Breast epithelium (tissue), 4 donors: Measurements from ENCODE around the gene RNU1-3. TPM values are rescaled to one million over a fixed set of nuclear protein-coding genes. Genes with fewer than 3 reads are reported as not detected.
"Not testable (repeated sequence)": the region's sequence is repeated elsewhere in the genome, so short reads cannot be mapped to it uniquely, and the experiment has no call there.

ENCODE experiments used
- DNase-seq, 2 donors: peaks; one replicate each; pipeline ENCODE4 v3.0.0-alpha.2; 2019; ENCODE audit warnings: low spot score in 2 of 2
- H3K27ac ChIP-seq, 2 donors: fragments of 200-600 bp; sonication (generic) in 1 of 2; one replicate each; pipeline ENCODE4 v1.5.1; 2016 to 2019; ENCODE audit warnings: mild to moderate bottlenecking in 1 of 2
- H3K27me3 ChIP-seq, 2 donors: fragments of 200-600 bp; sonication (generic) in 1 of 2; one replicate each; pipeline versions ENCODE4 v1.5.1 to v1.6.0; 2017 to 2019; ENCODE audit warnings: control low read depth in 1 of 2, mild to moderate bottlenecking in 1 of 2
- H3K36me3 ChIP-seq: fragments of 200-600 bp; one replicate; pipeline ENCODE4 v1.5.1; 2019
- H3K4me1 ChIP-seq, 2 donors: fragments of 200-600 bp; sonication (generic); one replicate each; pipeline ENCODE4 v1.5.1; 2016 to 2019; ENCODE audit warnings: control low read depth in 1 of 2
- H3K4me3 ChIP-seq, 3 donors: fragments of 200-600 bp; sonication (generic); 1 replicate in 2 of 3; 2 replicates in 1 of 3; pipeline ENCODE4 v1.5.1; 2016 to 2019; ENCODE audit warnings: mild to moderate bottlenecking in 3 of 3, moderate library complexity in 2 of 3
- H3K9me3 ChIP-seq, 2 donors: fragments of 200-600 bp; sonication (generic) in 1 of 2; one replicate each; pipeline ENCODE4 v1.5.1; 2016 to 2019; ENCODE audit warnings: control low read depth in 1 of 2
- CTCF ChIP-seq, 3 donors: fragments of 450-650 bp; IDR thresholded peaks; one replicate each; pipeline ENCODE4 v1.5.1; 2016 to 2017; ENCODE audit warnings: antibody characterized with exemption in 3 of 3, mild to moderate bottlenecking in 3 of 3, moderate library complexity in 3 of 3
- intact Hi-C: fragments of 100-400 bp; cut with DNase I; formaldehyde crosslinking; loops from one replicate; pipeline ENCODE4 v1.15.1; 2023; ENCODE audit warnings: low total_unique reads
- total RNA-seq, 3 donors: library from RNA; depleted of rRNA; stranded (reverse); fragments of >200 nt; gene quantifications; one replicate each; pipeline ENCODE4 v1.1.0, GENCODE V29; 2016

The RNU1-3 gene
- total RNA-seq, result under 1 TPM; under 0.01 TPM

DNA sequence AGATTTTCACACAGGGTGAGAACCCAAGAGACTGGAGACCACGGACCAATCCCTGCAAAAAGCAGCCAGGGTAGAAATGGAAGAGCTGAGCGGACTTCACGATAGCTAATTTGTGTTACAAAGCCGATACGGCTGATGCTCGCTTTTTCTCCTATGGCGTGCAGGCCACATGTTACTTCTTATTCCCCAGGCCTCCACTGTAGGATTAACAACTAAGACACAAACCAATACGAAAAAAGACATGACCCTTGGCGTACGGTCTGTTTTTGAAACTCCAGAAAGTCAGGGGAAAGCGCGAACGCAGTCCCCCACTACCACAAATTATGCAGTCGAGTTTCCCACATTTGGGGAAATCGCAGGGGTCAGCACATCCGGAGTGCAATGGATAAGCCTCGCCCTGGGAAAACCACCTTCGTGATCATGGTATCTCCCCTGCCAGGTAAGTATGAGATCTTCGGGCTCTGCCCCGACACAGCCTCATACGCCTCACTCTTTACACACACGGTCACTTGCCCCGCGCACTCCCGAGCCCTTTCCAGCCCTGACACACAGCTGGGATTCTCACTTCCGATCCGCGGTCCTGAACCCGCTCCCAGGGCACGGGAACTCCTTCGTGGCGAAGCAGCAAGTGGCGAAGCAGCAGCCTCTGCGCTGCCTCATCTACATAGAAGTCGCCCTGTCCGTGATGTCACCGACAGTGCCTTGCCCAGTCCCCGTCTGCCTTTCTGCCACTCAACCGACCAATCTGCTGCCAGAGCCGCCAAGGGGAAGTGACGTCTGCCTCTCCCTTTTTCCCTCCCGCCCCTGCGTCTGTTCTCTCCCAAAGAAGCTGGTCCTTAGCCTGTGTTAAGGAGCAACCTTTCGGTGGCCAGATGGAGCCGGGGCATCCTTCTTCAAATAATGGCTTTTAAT, at the start of gene RNU1-3:
TSS of gene RNU1-3 (minus strand) at position 447 of the 912 bp plus-strand sequence.
- H3K27ac ChIP-seq, H3K36me3 ChIP-seq, intact Hi-C loops, H3K27me3 ChIP-seq, H3K4me3 ChIP-seq, DNase-seq, H3K9me3 ChIP-seq, H3K4me1 ChIP-seq: not testable (repeated sequence)

DNA sequence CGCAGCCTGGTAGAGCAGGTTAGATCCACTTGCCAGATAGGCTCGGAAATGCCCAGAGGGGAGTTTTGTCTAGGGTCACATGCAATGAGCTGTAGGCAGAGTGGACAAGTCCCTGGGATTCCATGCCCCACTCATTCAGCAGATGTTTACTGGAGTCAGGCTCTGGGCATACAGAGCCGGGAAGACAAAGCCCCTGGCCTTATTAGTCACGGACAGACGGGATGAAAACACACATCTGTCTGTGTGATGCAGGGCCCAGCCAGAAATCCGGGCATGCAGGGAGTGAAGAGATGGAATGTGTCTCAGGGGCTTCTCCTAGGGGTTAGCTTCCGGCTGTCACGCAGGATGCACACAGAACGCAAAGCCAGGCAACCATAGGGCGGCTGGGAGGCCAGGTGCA, 46.7 kb upstream of the RNU1-3 start:
- H3K27ac ChIP-seq, H3K27me3 ChIP-seq, H3K9me3 ChIP-seq, H3K4me3 ChIP-seq, intact Hi-C loops, H3K36me3 ChIP-seq, H3K4me1 ChIP-seq: not testable (repeated sequence)
- peak in 1 of 2 donors; percentile 51 for DNase-seq

DNA sequence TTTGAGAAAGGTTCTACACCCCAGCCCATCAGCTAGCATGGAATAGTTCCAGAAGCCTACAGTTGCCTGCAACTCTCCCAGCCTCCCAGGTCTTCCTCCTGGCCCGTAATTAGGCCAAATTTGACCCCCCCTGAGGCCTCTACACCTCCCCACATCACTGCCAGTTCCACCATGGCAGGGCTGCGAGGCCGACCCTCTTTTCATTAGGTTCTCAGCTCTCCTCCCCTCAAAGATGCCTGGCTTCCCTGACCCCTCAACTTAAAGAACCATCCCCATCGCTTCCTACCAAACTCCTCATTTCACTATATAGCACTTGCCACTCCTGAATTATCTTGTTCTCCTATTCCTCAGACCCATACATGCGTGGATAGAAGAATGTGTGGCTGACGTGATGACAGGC, 46.2 kb upstream of the RNU1-3 start:
- H3K36me3 ChIP-seq, H3K9me3 ChIP-seq, intact Hi-C loops, DNase-seq, H3K27me3 ChIP-seq, H3K4me3 ChIP-seq, H3K27ac ChIP-seq, H3K4me1 ChIP-seq: not testable (repeated sequence)

DNA sequence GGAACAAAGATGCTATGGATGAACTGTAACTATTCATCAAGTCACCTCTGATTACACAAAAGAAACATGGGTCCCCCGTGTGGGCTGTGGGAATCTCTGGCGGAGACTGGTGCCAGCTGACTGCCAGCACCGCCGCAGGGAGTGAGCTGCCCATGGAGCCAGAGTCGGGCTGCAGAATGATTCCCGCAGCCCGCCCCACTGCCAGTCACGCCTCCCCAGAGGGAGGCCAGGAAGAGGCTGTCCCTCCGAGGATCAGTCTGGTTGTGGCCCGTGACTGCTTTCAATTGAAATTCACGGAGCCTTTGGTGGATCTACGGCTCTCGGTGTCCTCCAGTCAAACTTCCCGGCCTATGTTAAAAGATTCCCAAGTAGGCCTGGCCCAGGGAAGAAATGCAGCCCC, 45.8 kb upstream of the RNU1-3 start:
- H3K4me1 ChIP-seq, H3K36me3 ChIP-seq, H3K27me3 ChIP-seq, H3K9me3 ChIP-seq, H3K27ac ChIP-seq, H3K4me3 ChIP-seq, intact Hi-C loops: not testable (repeated sequence)
- peak in 1 of 2 donors; percentile 51 for DNase-seq

DNA sequence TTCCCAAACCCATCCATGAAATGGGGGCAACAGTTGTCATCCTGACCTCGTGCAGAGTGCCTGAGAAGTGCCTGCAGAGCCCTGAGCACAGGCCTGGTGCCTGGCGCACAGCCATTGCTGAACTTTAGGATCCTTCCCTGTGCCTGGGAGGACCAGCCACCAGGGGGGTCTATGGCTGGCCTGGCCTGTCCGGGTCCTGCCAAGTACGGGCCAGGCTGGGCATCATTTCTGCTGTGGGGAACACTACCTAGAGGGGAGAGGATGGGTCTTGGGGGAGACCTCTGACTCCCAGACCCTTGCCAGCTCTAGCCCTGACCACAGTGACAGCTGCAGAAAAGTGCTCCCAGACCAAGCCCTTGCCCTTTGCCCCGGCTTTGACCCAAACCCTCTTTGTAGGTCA, 45.4 kb upstream of the RNU1-3 start:
- peak in 1 of 2 donors; percentile 48 for DNase-seq
- H3K36me3 ChIP-seq, H3K4me1 ChIP-seq, H3K9me3 ChIP-seq, H3K27me3 ChIP-seq, H3K4me3 ChIP-seq, H3K27ac ChIP-seq, intact Hi-C loops: not testable (repeated sequence)

DNA sequence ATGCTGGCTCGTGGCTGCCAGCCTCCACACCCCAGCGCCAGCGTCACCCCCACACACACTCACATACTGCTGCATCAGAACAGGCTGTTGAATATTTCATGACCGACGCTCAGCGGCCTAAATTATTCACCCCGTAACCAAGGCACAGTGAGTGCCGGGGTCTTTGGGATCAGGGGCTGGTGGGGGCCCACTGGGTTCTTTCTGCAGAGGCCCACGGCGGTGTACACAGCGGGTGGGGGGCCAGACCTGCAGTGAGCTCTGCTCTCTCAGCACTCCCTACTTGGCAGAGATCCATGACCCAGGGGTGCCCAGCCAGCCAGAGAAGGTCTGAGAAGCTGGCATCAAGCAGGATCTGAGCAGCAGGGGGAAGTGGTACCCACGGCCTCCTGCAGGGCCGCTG, 43.9 kb upstream of the RNU1-3 start:
- H3K27ac ChIP-seq, H3K27me3 ChIP-seq, H3K9me3 ChIP-seq, DNase-seq, H3K4me1 ChIP-seq, H3K36me3 ChIP-seq, H3K4me3 ChIP-seq, intact Hi-C loops: not testable (repeated sequence)

DNA sequence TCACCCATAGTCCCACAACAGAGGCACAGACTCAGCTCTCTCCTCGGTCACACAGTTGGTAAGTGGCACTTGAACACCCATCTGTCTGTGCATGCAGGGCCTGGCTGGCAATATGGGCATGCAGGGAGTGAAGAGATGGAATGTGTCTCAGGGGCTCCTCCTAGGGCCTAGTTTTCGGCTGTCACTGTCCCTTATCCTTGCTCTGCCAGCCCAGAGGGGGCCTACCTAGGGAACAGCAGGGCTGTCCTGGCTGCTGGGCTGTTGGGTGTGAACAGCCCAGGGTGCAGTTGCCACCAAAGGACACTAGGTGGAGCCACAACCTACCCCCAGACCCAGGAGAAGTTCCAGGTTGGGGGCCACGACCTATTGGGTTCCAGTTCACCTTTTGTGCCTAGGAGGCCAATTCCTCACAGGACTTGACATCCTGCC, 42.9 kb upstream of the RNU1-3 start:
- intact Hi-C loops, H3K36me3 ChIP-seq, H3K9me3 ChIP-seq, H3K27ac ChIP-seq, H3K4me3 ChIP-seq, H3K4me1 ChIP-seq, DNase-seq, H3K27me3 ChIP-seq: not testable (repeated sequence)
- TF ChIP-seq CTCF (IDR thresholded peaks at IDR 0.05), result peak in 1 of 3 donors; percentile 57

GRCh38 chr1:16708704-16709103, 42.0 kb upstream of the RNU1-3 start:
- DNase-seq, H3K27ac ChIP-seq, H3K9me3 ChIP-seq, intact Hi-C loops, H3K4me3 ChIP-seq, H3K27me3 ChIP-seq, H3K36me3 ChIP-seq, H3K4me1 ChIP-seq: not testable (repeated sequence)

- intact Hi-C loops, result not testable (repeated sequence)
Measured at GRCh38 chr1:16707130-16708093, 40.7 kb upstream of the RNU1-3 start.

GRCh38 chr1:16706302-16706701, 39.6 kb upstream of the RNU1-3 start:
- H3K27ac ChIP-seq, H3K27me3 ChIP-seq, H3K4me3 ChIP-seq, H3K9me3 ChIP-seq, H3K4me1 ChIP-seq, H3K36me3 ChIP-seq, DNase-seq, intact Hi-C loops: not testable (repeated sequence)

More at GRCh38 chr1:16707130-16708093, 40.7 kb upstream of the RNU1-3 start:
- H3K9me3 ChIP-seq, H3K4me1 ChIP-seq, H3K27me3 ChIP-seq, H3K27ac ChIP-seq, H3K36me3 ChIP-seq, DNase-seq: not testable (repeated sequence)
- H3K4me3 ChIP-seq, result peak overlapping the region in 2 of 3 donors; percentile 45 to 57

GRCh38 chr1:16704502-16705100, 37.9 kb upstream of the RNU1-3 start:
- H3K9me3 ChIP-seq, H3K4me1 ChIP-seq, DNase-seq, H3K36me3 ChIP-seq, H3K27ac ChIP-seq, H3K27me3 ChIP-seq, intact Hi-C loops, H3K4me3 ChIP-seq: not testable (repeated sequence)

GRCh38 chr1:16704076-16704475, 37.3 kb upstream of the RNU1-3 start:
- H3K9me3 ChIP-seq, intact Hi-C loops, H3K4me3 ChIP-seq, H3K27ac ChIP-seq, H3K27me3 ChIP-seq, H3K4me1 ChIP-seq, DNase-seq, H3K36me3 ChIP-seq: not testable (repeated sequence)
